Lung (tissue), 12 donors: ENCODE measurements around the gene SAE1. TPM values are rescaled to one million over a fixed set of nuclear protein-coding genes. Genes with fewer than 3 reads are reported as not detected.

Experiments
- ATAC-seq: fragments of 200-7000 bp; cut with Tn5 transposase; one replicate; pipeline ENCODE4 v1.9.1; 2020; ENCODE audit warnings: moderate number of reproducible peaks; ENCODE audit not compliant: insufficient read depth, low FRiP score
- DNase-seq, 3 donors: peaks; one replicate each; pipeline ENCODE4 v3.0.0-alpha.2; 2013 to 2017
- H3K27ac ChIP-seq, 2 donors: one replicate each; pipeline ENCODE4 v1.5.1; 2013; ENCODE audit warnings: mild to moderate bottlenecking in 2 of 2, moderate library complexity in 2 of 2, control low read depth in 1 of 2, inconsistent platforms in 1 of 2, low read depth in 1 of 2, low read length in 1 of 2
- H3K27me3 ChIP-seq, 3 donors: one replicate each; pipeline ENCODE4 v1.5.1; 2013; ENCODE audit warnings: low read length in 2 of 3; ENCODE audit not compliant: control insufficient read depth in 3 of 3, insufficient read depth in 3 of 3
- H3K36me3 ChIP-seq, 4 donors: one replicate each; pipeline ENCODE4 v1.5.1; 2013; ENCODE audit warnings: low read length in 4 of 4, mild to moderate bottlenecking in 1 of 4, moderate library complexity in 1 of 4; ENCODE audit not compliant: control insufficient read depth in 4 of 4, insufficient read depth in 4 of 4
- H3K4me1 ChIP-seq, 5 donors: one replicate each; pipeline ENCODE4 v1.5.1; 2013; ENCODE audit warnings: low read length in 5 of 5, mild to moderate bottlenecking in 2 of 5, moderate library complexity in 1 of 5; ENCODE audit not compliant: control insufficient read depth in 5 of 5, insufficient read depth in 5 of 5
- H3K4me3 ChIP-seq: one replicate; pipeline ENCODE4 v1.5.1; 2013; ENCODE audit warnings: mild to moderate bottlenecking, control low read depth, moderate library complexity
- H3K9ac ChIP-seq, 2 donors: one replicate each; pipeline ENCODE4 v1.5.1; 2013; ENCODE audit warnings: low read length in 2 of 2, control low read depth in 1 of 2; ENCODE audit not compliant: insufficient read depth in 1 of 2
- H3K9me3 ChIP-seq, 4 donors: one replicate each; pipeline ENCODE4 v1.5.1; 2013; ENCODE audit warnings: low read length in 3 of 4, mild to moderate bottlenecking in 1 of 4, moderate library complexity in 1 of 4; ENCODE audit not compliant: control insufficient read depth in 4 of 4, insufficient read depth in 3 of 4
- WGBS, 2 donors: extraction: QIAGEN DNeasy Blood & Tissue Kit; methylation state at CpG; one replicate each; pipeline ENCODE4 v1.1.7; 2013; 5-methylcytosine and 5-hydroxymethylcytosine counted together
- polyA plus RNA-seq, 2 donors: library from polyadenylated mRNA; stranded (reverse); fragments of 200-250 nt; gene quantifications; one replicate each; pipeline ENCODE4 v1.2.1, GENCODE V29; 2013
- total RNA-seq, 2 donors: library from RNA; depleted of rRNA in 1 of 2; stranded (reverse); fragments of >200 nt in 1 of 2; gene quantifications; one replicate each; pipeline ENCODE4 v1.2.1, GENCODE V29; 2014 to 2021
- TF ChIP-seq, protein P1 (sequence below): IDR thresholded peaks from 2 replicates; pipeline ENCODE4 v1.5.1; 2012; ENCODE audit warnings: mild to moderate bottlenecking; ENCODE audit errors: control extremely low read depth, extremely low read depth
- donor health status: control.
- donor health status: control.
- donor health status: Bipolar disorder and iron deficiency.
- donor health status: healthy.
- donor health status: DM: yes; HTN: yes; CAD: no.

Gene SAE1
- total and polyA plus RNA-seq, 4 donors = 28.6 to 58.1 (median 55.9) TPM

- H3K27me3 ChIP-seq = no peaks in the 10 kb centered on the region
- ATAC-seq = no peak
- H3K36me3 ChIP-seq = no peaks in the 10 kb centered on the region
- WGBS, 2 donors = 87 to 92% methylated on average over 6 of the region's 6 CpGs
- no peaks in the 10 kb centered on the region for H3K4me1 ChIP-seq
- H3K27ac ChIP-seq = no peak overlapping the region
- no peak for DNase-seq
- TF ChIP-seq, protein P1, sequence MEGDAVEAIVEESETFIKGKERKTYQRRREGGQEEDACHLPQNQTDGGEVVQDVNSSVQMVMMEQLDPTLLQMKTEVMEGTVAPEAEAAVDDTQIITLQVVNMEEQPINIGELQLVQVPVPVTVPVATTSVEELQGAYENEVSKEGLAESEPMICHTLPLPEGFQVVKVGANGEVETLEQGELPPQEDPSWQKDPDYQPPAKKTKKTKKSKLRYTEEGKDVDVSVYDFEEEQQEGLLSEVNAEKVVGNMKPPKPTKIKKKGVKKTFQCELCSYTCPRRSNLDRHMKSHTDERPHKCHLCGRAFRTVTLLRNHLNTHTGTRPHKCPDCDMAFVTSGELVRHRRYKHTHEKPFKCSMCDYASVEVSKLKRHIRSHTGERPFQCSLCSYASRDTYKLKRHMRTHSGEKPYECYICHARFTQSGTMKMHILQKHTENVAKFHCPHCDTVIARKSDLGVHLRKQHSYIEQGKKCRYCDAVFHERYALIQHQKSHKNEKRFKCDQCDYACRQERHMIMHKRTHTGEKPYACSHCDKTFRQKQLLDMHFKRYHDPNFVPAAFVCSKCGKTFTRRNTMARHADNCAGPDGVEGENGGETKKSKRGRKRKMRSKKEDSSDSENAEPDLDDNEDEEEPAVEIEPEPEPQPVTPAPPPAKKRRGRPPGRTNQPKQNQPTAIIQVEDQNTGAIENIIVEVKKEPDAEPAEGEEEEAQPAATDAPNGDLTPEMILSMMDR = no peak
- H3K4me3 ChIP-seq = no peak overlapping the region
- H3K9ac ChIP-seq = no peak overlapping the region
- H3K9me3 ChIP-seq = no peaks in the 10 kb centered on the region
These were observed 10.1 kb upstream of the SAE1 start for GRCh38 chr19:47120470-47121067.

GRCh38 chr19:47122359-47123335, 8.0 kb upstream of the SAE1 start:
- DNase-seq (peak in 1 of 3 donors; percentile 22), ATAC-seq (no peak)
- Histone ChIP-seq H3K4me1 (no peaks in the 10 kb centered on the region), H3K9ac (no peak overlapping the region), H3K4me3 (no peak overlapping the region), H3K27me3 (no peaks in the 10 kb centered on the region), H3K36me3 (no peaks in the 10 kb centered on the region), H3K27ac (peak overlapping the region; percentile 12 to 59), H3K9me3 (no peaks in the 10 kb centered on the region)
- TF ChIP-seq, protein P1 = no peak
- 79 to 88% methylated on average over 14 of the region's 14 CpGs for WGBS, 2 donors

DNA sequence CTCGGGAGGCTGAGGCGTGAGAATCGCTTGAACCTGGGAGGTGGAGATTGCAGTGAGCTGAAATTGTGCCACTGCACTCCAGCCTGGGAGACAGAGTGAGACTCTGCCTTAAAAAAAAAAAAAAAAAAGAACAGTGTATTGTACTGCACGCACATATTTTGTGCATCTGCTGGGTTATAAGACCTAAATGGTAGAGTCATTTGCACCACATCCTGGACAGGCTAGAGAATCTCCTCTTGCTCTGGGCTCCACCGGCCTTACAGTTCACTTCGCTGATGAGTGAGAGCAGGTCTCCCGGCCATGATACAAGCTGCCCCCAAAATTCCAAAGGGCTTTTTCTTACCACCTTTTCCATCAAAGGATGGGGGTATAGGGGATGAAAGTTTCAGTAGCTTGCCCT, 7.2 kb upstream of the SAE1 start:
- H3K27me3 ChIP-seq = no peaks in the 10 kb centered on the region
- DNase-seq (no peak), ATAC-seq (no peak)
- TF ChIP-seq, protein P1 = no peak
- H3K9ac ChIP-seq = no peak overlapping the region
- H3K9me3 ChIP-seq = no peaks in the 10 kb centered on the region
- no peaks in the 10 kb centered on the region for H3K4me1 ChIP-seq
- H3K27ac ChIP-seq = no peak overlapping the region
- H3K36me3 ChIP-seq = no peaks in the 10 kb centered on the region
- H3K4me3 ChIP-seq = no peak overlapping the region
- WGBS, 2 donors = 92 to 95% methylated on average over 7 of the region's 7 CpGs
